HG03354 (cell line): ENCODE results near the gene ARHGAP40.

Experiments used
- ATAC-seq: cut with Tn5 transposase; IDR thresholded peaks from one replicate; pipeline ENCODE4 v1.9.1; 2021; ENCODE audit warnings: mild to moderate bottlenecking; ENCODE audit not compliant: unreplicated experiment, poor library complexity, severe bottlenecking

The ARHGAP40 gene

GRCh38 chr20:38671186-38671585, 69.6 kb downstream of the ARHGAP40 start:
- no peak for ATAC-seq

GRCh38 chr20:38671701-38672292, 70.2 kb downstream of the ARHGAP40 start:
- no peak for ATAC-seq

GRCh38 chr20:38672504-38672903, 70.9 kb downstream of the ARHGAP40 start:
- no peak for ATAC-seq

- no peak for ATAC-seq
Observed at GRCh38 chr20:38673261-38673660, 71.7 kb downstream of the ARHGAP40 start.

- ATAC-seq = no peak
Observed at GRCh38 chr20:38673725-38674091, 72.1 kb downstream of the ARHGAP40 start.

- peak; percentile 55 for ATAC-seq
Observed at GRCh38 chr20:38674092-38674764, 72.6 kb downstream of the ARHGAP40 start.

- no peak for ATAC-seq
Observed at GRCh38 chr20:38674765-38675133, 73.1 kb downstream of the ARHGAP40 start.

GRCh38 chr20:38676576-38676975, 75.0 kb downstream of the ARHGAP40 start:
- ATAC-seq = no peak

- ATAC-seq = no peak
Observed at GRCh38 chr20:38680500-38681306, 79.1 kb downstream of the ARHGAP40 start.

- no peak for ATAC-seq
Observed at GRCh38 chr20:38685271-38685670, 83.7 kb downstream of the ARHGAP40 start.

GRCh38 chr20:38685853-38686473, 84.4 kb downstream of the ARHGAP40 start:
- ATAC-seq = no peak

GRCh38 chr20:38692436-38693411, 91.1 kb downstream of the ARHGAP40 start:
- ATAC-seq = no peak

- ATAC-seq = no peak
Observed at GRCh38 chr20:38697306-38697705, 95.7 kb downstream of the ARHGAP40 start.

- no peak for ATAC-seq
Observed at GRCh38 chr20:38698541-38698940, 96.9 kb downstream of the ARHGAP40 start.

GRCh38 chr20:38700141-38700540, 98.5 kb downstream of the ARHGAP40 start:
- no peak for ATAC-seq
